Smooth muscle cell (in vitro differentiated cells): ENCODE measurements around the gene NEURL1B. TPM values are rescaled to one million over a fixed set of nuclear protein-coding genes. Genes with fewer than 3 reads are reported as not detected.
"Not testable (repeated sequence)": the region's sequence is repeated elsewhere in the genome, so short reads cannot be mapped to it uniquely, and the experiment has no call there.

Experiments used
- DNase-seq: peaks from one replicate; lab custom pipeline; 2025; ENCODE audit not compliant: unreplicated experiment; lab: John Stamatoyannopoulos, UW
- H2AFZ ChIP-seq: fragments of 200-600 bp; sonication (generic); 2 replicates; pipeline ENCODE4 v1.6.0; 2016; ENCODE audit warnings: antibody characterized with exemption, low read depth, mild to moderate bottlenecking
- H3F3A ChIP-seq: fragments of 200-600 bp; sonication (generic); 2 replicates; pipeline ENCODE4 v1.6.0; 2017; ENCODE audit warnings: antibody characterized with exemption, low read depth
- H3K27ac ChIP-seq: fragments of 200-600 bp; sonication (generic); 2 replicates; pipeline ENCODE4 v1.5.1; 2016; ENCODE audit warnings: low read depth, mild to moderate bottlenecking
- H3K27me3 ChIP-seq: fragments of 200-600 bp; sonication (generic); 2 replicates; pipeline ENCODE4 v1.6.1; 2016; ENCODE audit warnings: low read depth, mild to moderate bottlenecking
- H3K36me3 ChIP-seq: fragments of 200-600 bp; sonication (generic); 2 replicates; pipeline ENCODE4 v1.5.1; 2016; ENCODE audit warnings: low read depth
- H3K4me1 ChIP-seq: fragments of 200-600 bp; sonication (generic); 2 replicates; pipeline ENCODE4 v1.5.1; 2016; ENCODE audit warnings: low read depth
- H3K4me2 ChIP-seq: fragments of 200-600 bp; sonication (generic); 2 replicates; pipeline ENCODE4 v1.6.0; 2016; ENCODE audit warnings: mild to moderate bottlenecking
- H3K4me3 ChIP-seq: fragments of 200-600 bp; sonication (generic); 2 replicates; pipeline ENCODE4 v1.5.1; 2016; ENCODE audit warnings: mild to moderate bottlenecking
- H3K79me2 ChIP-seq: fragments of 200-600 bp; sonication (generic); 2 replicates; pipeline ENCODE4 v1.6.0; 2016; ENCODE audit warnings: low read depth, mild to moderate bottlenecking
- H3K9ac ChIP-seq: fragments of 200-600 bp; sonication (generic); 2 replicates; pipeline ENCODE4 v1.6.0; 2016; ENCODE audit warnings: low read depth
- H3K9me3 ChIP-seq: fragments of 200-600 bp; sonication (generic); replicated peaks from 2 replicates; pipeline ENCODE4 v1.5.1; 2016; ENCODE audit warnings: low read depth
- H4K20me1 ChIP-seq: fragments of 200-600 bp; sonication (generic); 2 replicates; pipeline ENCODE4 v1.6.0; 2016; ENCODE audit warnings: low read depth
- WGBS: methylation state at CpG from one replicate; pipeline ENCODE4 v1.1.7; 2016; ENCODE audit warnings: low lambda C conversion rate; 5-methylcytosine and 5-hydroxymethylcytosine counted together
- polyA plus RNA-seq: library from polyadenylated mRNA; unstranded; fragments of >200 nt; fragmentation: Nextera tagmentation; extraction: Ambion mirVana; gene quantifications from 2 replicates; pipeline ENCODE4 v1.2.1, GENCODE V29; 2016
- total RNA-seq: library from RNA; depleted of rRNA; stranded (reverse); fragments of >200 nt; gene quantifications from 2 replicates; pipeline ENCODE4 v1.2.3, GENCODE V29; 2014
- TF ChIP-seq, protein P1 (sequence below): fragments of 200-600 bp; sonication (generic); IDR thresholded peaks from 2 replicates; pipeline ENCODE4 v1.5.1; 2017; ENCODE audit warnings: borderline replicate concordance, mild to moderate bottlenecking, antibody characterized with exemption; ENCODE audit not compliant: insufficient read depth, poor library complexity, severe bottlenecking

NEURL1B gene
- total and polyA plus RNA-seq, 2 experiments from 2014 or later: 3.7 to 10.0 TPM

- TF ChIP-seq, protein P1, sequence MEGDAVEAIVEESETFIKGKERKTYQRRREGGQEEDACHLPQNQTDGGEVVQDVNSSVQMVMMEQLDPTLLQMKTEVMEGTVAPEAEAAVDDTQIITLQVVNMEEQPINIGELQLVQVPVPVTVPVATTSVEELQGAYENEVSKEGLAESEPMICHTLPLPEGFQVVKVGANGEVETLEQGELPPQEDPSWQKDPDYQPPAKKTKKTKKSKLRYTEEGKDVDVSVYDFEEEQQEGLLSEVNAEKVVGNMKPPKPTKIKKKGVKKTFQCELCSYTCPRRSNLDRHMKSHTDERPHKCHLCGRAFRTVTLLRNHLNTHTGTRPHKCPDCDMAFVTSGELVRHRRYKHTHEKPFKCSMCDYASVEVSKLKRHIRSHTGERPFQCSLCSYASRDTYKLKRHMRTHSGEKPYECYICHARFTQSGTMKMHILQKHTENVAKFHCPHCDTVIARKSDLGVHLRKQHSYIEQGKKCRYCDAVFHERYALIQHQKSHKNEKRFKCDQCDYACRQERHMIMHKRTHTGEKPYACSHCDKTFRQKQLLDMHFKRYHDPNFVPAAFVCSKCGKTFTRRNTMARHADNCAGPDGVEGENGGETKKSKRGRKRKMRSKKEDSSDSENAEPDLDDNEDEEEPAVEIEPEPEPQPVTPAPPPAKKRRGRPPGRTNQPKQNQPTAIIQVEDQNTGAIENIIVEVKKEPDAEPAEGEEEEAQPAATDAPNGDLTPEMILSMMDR: no peak
- WGBS: 92% methylated on average over 8 of the region's 8 CpGs
- Histone ChIP-seq H3K27ac (no peak overlapping the region), H3K4me1 (no peaks in the 10 kb centered on the region), H2AFZ (no peak overlapping the region), H3K9ac (no peak overlapping the region), H3K9me3 (no peaks in the 10 kb centered on the region), H3K4me3 (no peak overlapping the region), H3K4me2 (no peak overlapping the region), H3F3A (no peaks in the 10 kb centered on the region), H3K27me3 (no peaks in the 10 kb centered on the region), H4K20me1 (no peaks in the 10 kb centered on the region), H3K36me3 (no peaks in the 10 kb centered on the region), H3K79me2 (no peaks in the 10 kb centered on the region)
- no peak for DNase-seq
These were observed 67.1 kb downstream of the NEURL1B start for GRCh38 chr5:172708183-172708505.

GRCh38 chr5:172710676-172711075, 69.6 kb downstream of the NEURL1B start:
- Histone ChIP-seq H3K4me2 (no peak overlapping the region), H3K79me2 (no peaks in the 10 kb centered on the region), H4K20me1 (no peaks in the 10 kb centered on the region), H3F3A (no peaks in the 10 kb centered on the region), H3K9me3 (no peaks in the 10 kb centered on the region), H3K9ac (no peak overlapping the region), H3K27ac (no peak overlapping the region), H3K27me3 (no peaks in the 10 kb centered on the region), H3K4me3 (no peak overlapping the region), H2AFZ (no peak overlapping the region), H3K36me3 (no peaks in the 10 kb centered on the region), H3K4me1 (no peaks in the 10 kb centered on the region)
- WGBS: 73% methylated on average over 4 of the region's 4 CpGs
- TF ChIP-seq, protein P1: no peak
- DNase-seq: no peak

DNA sequence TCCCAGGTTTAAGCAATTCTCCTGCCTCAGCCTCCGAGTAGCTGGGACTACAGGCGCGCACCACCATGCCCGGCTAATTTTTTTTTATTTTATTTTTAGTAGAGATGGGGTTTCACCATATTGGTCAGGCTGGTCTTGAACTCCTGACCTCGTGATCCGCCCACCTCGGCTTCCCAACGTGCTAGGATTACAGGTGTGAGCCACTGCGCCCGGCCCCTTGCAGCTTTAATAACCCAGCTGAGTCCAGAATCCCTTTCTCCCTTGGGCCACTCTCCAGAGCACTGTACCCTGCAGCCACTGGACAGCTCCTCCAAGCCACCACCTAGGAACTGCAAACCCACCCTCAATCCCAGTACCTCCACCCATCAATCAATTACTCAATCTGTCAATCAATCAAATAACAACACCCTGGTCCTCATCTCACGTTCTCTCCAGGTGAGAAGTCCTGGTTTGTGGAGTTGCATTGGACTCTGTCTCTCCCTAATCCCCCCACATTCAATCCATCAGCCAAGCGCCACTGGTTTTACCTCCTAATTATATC, 70.3 kb downstream of the NEURL1B start:
- H3K9me3 ChIP-seq, H2AFZ ChIP-seq, H3K4me2 ChIP-seq, H3K9ac ChIP-seq, DNase-seq, H4K20me1 ChIP-seq, H3K4me1 ChIP-seq, H3F3A ChIP-seq, H3K27me3 ChIP-seq, H3K27ac ChIP-seq, H3K79me2 ChIP-seq, H3K36me3 ChIP-seq, H3K4me3 ChIP-seq: not testable (repeated sequence)
- 80% methylated on average over 12 of the region's 12 CpGs for WGBS

DNA sequence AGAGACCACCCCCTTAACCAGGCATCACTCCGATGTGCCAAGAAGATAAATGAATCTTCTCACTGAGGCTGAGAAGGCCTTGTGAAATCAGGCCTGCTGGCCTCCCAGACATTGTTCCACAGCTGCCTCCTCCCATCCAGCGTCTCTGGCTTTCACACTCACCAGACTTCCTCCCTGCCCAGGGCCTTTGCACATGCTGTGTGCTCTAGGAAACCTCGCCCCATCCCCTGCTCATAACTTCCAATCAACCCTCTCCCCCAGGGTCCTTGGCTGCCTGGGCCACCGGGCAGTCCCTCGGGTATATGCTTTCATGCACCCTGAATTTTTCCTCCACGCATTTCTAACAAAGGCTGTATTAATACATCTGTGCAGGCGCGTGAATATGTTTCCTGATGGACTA, 71.5 kb downstream of the NEURL1B start:
- Histone ChIP-seq H3K9me3 (no peaks in the 10 kb centered on the region), H3K4me3 (no peak overlapping the region), H3K27ac (no peak overlapping the region), H3K4me2 (no peak overlapping the region), H2AFZ (no peak overlapping the region), H4K20me1 (no peaks in the 10 kb centered on the region), H3K79me2 (no peaks in the 10 kb centered on the region), H3K27me3 (no peaks in the 10 kb centered on the region), H3F3A (no peaks in the 10 kb centered on the region), H3K4me1 (no peaks in the 10 kb centered on the region), H3K9ac (no peak overlapping the region), H3K36me3 (no peaks in the 10 kb centered on the region)
- TF ChIP-seq, protein P1: no peak
- DNase-seq: no peak
- WGBS: 68% methylated on average over 8 of the region's 8 CpGs
